ENCODE data around the gene ICE2. TPM values are rescaled to one million over a fixed set of nuclear protein-coding genes. Genes with fewer than 3 reads are reported as not detected.

ICE2 gene
- total and polyA plus RNA-seq, 2 of the 4 experiments (the other 2 are of a cell fraction): 14.7 to 21.1 TPM

DNA sequence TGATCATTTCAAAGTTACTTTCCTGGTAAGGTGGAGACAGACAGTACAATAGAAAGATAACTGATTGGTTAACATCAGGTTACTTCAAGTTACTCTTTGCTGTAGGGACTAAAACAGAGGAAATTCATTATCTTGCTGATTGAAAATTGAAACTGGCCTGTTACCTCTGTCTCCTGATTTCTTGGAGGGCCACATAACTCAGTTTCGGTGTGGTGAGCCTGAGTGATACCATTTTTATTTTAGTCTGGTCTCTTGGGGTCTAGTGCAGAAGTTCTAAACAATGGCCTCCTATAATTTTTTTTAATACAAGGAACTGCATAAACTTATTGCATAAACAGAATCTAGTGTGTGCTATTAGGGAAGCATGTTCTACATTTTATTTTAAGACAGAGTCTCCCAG, 1.2 kb upstream of the ICE2 start:
- H3K4me1 ChIP-seq (ENCODE audit: control insufficient read depth, insufficient read depth, low read length): peaks cover 3% of the 10 kb centered on the region
- no peak overlapping the region for H2AK5ac ChIP-seq (ENCODE audit: low read depth, low read length)
- H3K4me2 ChIP-seq (ENCODE audit: low read depth, low read length): no peak overlapping the region
- in situ Hi-C loops (cut with MboI; ENCODE audit: low sequenced_read_pairs) (no loop called here), dilution Hi-C loops (cut with HindIII; ENCODE audit: low sequenced_read_pairs, unreplicated experiment) (no loop called here), intact Hi-C loops (cut with micrococcal nuclease) (no loop called here)
- no peak overlapping the region for H2BK5ac ChIP-seq (ENCODE audit: low read depth, low read length, poor library complexity, severe bottlenecking)
- peaks cover 11 to 13% of the 10 kb centered on the region in 2 experiments for H3K79me1 ChIP-seq (ENCODE audit: low read depth in 1 of 2, low read length in 2 of 2)
- no peaks in the 10 kb centered on the region for H3K27me3 ChIP-seq (ENCODE audit: control insufficient read depth, insufficient read depth, low read length)
- POLR2A ChIA-PET (ENCODE audit: unreplicated experiment): no interaction called here
- no peak overlapping the region for H3K23ac ChIP-seq (ENCODE audit: low read depth, low read length)
- ATAC-seq (ENCODE audit: low read depth) (no peak), DNase-seq (no peak)
- BruUV-seq (replicated peaks): no TSS peak
- no peak overlapping the region for H3K18ac ChIP-seq (ENCODE audit: low read depth, low read length)
- no peak overlapping the region for H2BK15ac ChIP-seq (ENCODE audit: low read depth, low read length)
- no peak overlapping the region for H3K56ac ChIP-seq (ENCODE audit: extremely low read depth, insufficient read depth, low read length)
- no peak overlapping the region for H2BK120ac ChIP-seq (ENCODE audit: low read depth, low read length)
- TF ChIP-seq, protein P1, sequence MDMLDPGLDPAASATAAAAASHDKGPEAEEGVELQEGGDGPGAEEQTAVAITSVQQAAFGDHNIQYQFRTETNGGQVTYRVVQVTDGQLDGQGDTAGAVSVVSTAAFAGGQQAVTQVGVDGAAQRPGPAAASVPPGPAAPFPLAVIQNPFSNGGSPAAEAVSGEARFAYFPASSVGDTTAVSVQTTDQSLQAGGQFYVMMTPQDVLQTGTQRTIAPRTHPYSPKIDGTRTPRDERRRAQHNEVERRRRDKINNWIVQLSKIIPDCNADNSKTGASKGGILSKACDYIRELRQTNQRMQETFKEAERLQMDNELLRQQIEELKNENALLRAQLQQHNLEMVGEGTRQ (IDR thresholded peaks at IDR 0.05; ENCODE audit: low read depth, low read length): no peak
- TF ChIP-seq POLR2A (IDR thresholded peaks at IDR 0.05; ENCODE audit: low read depth, low read length) (no peak), CHD1 (IDR thresholded peaks at IDR 0.05; ENCODE audit: low read depth, low read length) (no peak), MAZ (IDR thresholded peaks at IDR 0.05; ENCODE audit: borderline replicate concordance, low read depth, low read length) (no peak), RFX5 (IDR thresholded peaks at IDR 0.05; ENCODE audit: low read depth, low read length) (no peak), MXI1 (IDR thresholded peaks at IDR 0.05; ENCODE audit: borderline replicate concordance, low read depth, low read length) (no peak), RAD21 (IDR thresholded peaks at IDR 0.05; ENCODE audit: low read length) (no peak), SMC3 (IDR thresholded peaks at IDR 0.05; ENCODE audit: low read depth, low read length) (no peak), NFE2L2 (IDR thresholded peaks at IDR 0.05; ENCODE audit: low read depth, low read length) (no peak), MAFK (IDR thresholded peaks at IDR 0.05; ENCODE audit: low read depth, low read length) (no peak), CEBPB (IDR thresholded peaks at IDR 0.05; ENCODE audit: low read depth, low read length) (no peak), FOS (IDR thresholded peaks at IDR 0.05; ENCODE audit: low read depth, low read length) (no peak), RCOR1 (IDR thresholded peaks at IDR 0.05; ENCODE audit: insufficient replicate concordance, low read length) (no peak), BHLHE40 (IDR thresholded peaks at IDR 0.05; ENCODE audit: low read depth, low read length) (no peak)
- TF ChIP-seq, protein P2, sequence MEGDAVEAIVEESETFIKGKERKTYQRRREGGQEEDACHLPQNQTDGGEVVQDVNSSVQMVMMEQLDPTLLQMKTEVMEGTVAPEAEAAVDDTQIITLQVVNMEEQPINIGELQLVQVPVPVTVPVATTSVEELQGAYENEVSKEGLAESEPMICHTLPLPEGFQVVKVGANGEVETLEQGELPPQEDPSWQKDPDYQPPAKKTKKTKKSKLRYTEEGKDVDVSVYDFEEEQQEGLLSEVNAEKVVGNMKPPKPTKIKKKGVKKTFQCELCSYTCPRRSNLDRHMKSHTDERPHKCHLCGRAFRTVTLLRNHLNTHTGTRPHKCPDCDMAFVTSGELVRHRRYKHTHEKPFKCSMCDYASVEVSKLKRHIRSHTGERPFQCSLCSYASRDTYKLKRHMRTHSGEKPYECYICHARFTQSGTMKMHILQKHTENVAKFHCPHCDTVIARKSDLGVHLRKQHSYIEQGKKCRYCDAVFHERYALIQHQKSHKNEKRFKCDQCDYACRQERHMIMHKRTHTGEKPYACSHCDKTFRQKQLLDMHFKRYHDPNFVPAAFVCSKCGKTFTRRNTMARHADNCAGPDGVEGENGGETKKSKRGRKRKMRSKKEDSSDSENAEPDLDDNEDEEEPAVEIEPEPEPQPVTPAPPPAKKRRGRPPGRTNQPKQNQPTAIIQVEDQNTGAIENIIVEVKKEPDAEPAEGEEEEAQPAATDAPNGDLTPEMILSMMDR (conservative IDR thresholded peaks at IDR 0.05; ENCODE audit: low read depth, low read length): no peak
- TF ChIP-seq, protein P3, sequence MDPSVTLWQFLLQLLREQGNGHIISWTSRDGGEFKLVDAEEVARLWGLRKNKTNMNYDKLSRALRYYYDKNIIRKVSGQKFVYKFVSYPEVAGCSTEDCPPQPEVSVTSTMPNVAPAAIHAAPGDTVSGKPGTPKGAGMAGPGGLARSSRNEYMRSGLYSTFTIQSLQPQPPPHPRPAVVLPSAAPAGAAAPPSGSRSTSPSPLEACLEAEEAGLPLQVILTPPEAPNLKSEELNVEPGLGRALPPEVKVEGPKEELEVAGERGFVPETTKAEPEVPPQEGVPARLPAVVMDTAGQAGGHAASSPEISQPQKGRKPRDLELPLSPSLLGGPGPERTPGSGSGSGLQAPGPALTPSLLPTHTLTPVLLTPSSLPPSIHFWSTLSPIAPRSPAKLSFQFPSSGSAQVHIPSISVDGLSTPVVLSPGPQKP (IDR thresholded peaks at IDR 0.05; ENCODE audit: borderline replicate concordance, low read depth, low read length): no peak
- H4K8ac ChIP-seq (ENCODE audit: low read depth in 2 of 2, low read length in 2 of 2): no peak overlapping the region
- no CpG with 5 or more reads among the region's 1 CpG for WGBS, 2 experiments (ENCODE audit: extremely low coverage in 2 of 2, insufficient read length in 1 of 2)
- H4K5ac ChIP-seq (ENCODE audit: low read depth, low read length): no peak overlapping the region
- H4K91ac ChIP-seq (ENCODE audit: insufficient read depth, low read depth, low read length): no peak overlapping the region
- no peaks in the 10 kb centered on the region for H3K36me3 ChIP-seq (ENCODE audit: control insufficient read depth, insufficient read depth, low read length)
- H2AK9ac ChIP-seq (replicated peaks; ENCODE audit: low read depth, low read length, poor library complexity): no peak overlapping the region
- H3K9me1 ChIP-seq (ENCODE audit: insufficient read depth, low read length): no peaks in the 10 kb centered on the region; the same call in 1 of the 2 replicates
- H3K9ac ChIP-seq (ENCODE audit: low read depth, low read length): no peak overlapping the region
- no peak overlapping the region for H2AFZ ChIP-seq (replicated peaks; ENCODE audit: low read length, poor library complexity)
- no peak overlapping the region for H3K14ac ChIP-seq (replicated peaks; ENCODE audit: low read depth, low read length)
- CTCF ChIA-PET: interaction anchor here (0.6 to 1.0 kb wide), 2 partner anchors 14 to 41 kb away, joined by 3 to 4 read pairs; no protein-coding TSS in a partner anchor
- no peaks in the 10 kb centered on the region for H3K9me3 ChIP-seq (ENCODE audit: control insufficient read depth, insufficient read depth, low read length)
- no peak overlapping the region for H2BK20ac ChIP-seq (ENCODE audit: low read depth, low read length)
- no peak overlapping the region for H3K4ac ChIP-seq (ENCODE audit: low read depth, low read length)
- H4K20me1 ChIP-seq (ENCODE audit: insufficient read depth, low read length): no peaks in the 10 kb centered on the region
- no peak overlapping the region for H3K27ac ChIP-seq (ENCODE audit: insufficient read depth, low read length)
- H3K4me3 ChIP-seq (ENCODE audit: insufficient read depth, low read depth, low read length): no peak overlapping the region

Measured in IMR-90 (cell line).